Left renal pelvis (tissue), 4 donors: ENCODE measurements around the gene CTBP2. TPM values are rescaled to one million over a fixed set of nuclear protein-coding genes. Genes with fewer than 3 reads are reported as not detected.
"Not testable (repeated sequence)": the region's sequence is repeated elsewhere in the genome, so short reads cannot be mapped to it uniquely, and the experiment has no call there.

Experiments
- DNase-seq, 4 donors: peaks; one replicate each; pipeline ENCODE4 v3.0.0-alpha.2; 2013; ENCODE audit warnings: low read depth in 4 of 4, low spot score in 3 of 4
- polyA plus RNA-seq, 4 donors: library from polyadenylated mRNA; unstranded; fragments of 120-200 nt; gene quantifications; one replicate each; pipeline ENCODE4 v1.2.1, GENCODE V29; 2013; ENCODE audit not compliant: insufficient read length in 4 of 4

CTBP2 gene
- polyA plus RNA-seq, 4 donors, result 44.4 to 90.5 (median 87.6) TPM

DNA sequence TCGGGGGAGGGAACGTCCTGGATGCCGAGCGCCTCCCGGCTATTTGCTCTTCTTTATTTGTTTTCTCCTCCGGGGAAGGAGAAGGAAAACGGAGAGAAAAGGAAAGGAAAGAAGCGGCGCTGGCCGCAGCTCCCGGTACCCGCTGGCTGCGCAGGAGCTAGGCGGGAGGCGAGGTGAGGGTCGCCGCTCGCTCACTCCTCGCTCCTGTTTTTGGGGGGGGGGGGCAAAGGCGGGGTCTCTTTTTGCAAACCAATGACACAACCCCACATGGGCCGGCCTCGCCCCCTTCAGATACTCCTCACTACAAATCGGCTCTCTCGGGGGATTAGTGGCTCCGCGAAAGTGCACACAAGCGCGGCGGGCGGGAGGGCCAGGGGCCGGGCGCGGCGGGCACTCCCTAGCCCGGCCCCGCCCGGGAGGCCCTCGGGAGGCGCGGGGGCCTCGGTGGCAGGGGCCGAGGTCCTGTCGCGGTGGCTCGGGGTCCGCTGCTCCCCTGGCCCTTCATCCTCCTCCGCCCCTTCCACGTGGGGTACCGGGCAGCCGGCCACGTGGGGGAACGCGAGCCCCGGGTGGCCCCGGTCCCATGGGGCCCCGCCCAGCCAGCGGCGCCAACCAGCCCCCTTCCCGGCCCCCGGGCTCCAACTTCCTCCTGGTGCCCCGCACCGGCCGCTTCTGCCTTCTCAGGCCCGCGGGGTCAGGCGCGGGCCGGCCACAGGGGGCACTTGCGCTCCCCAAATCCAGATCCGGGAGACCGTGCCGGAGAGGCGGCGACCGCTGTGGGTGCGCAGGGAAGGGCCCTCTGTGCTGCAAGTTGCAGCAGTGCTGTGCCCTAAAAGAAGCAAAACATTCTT, 718 bp upstream of the CTBP2 start:
- peak in 1 of 4 donors; percentile 81 for DNase-seq

DNA sequence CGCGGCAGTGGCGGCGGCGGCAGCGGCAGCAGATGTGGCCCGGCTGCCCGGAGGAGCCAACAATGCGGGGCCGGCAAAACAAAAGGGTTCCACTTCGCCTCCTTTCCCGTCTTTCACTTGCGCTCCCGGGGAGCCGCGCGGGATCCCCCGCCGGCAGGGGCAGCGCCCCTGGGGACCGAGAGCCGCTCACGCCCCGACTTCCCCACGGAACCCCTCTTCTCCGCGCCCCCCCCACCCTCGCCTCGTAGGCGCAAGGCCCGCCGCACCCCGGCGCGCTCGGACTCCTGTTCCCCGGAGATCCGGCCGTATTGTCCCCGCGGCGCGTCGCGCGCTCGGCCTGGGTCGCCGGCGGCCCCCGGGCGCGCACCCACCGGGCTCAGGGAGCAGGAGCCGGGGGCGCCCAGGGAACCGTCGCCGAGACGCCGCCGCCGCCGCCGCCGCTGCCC, 854 bp downstream of the CTBP2 start:
- no peak for DNase-seq

DNA sequence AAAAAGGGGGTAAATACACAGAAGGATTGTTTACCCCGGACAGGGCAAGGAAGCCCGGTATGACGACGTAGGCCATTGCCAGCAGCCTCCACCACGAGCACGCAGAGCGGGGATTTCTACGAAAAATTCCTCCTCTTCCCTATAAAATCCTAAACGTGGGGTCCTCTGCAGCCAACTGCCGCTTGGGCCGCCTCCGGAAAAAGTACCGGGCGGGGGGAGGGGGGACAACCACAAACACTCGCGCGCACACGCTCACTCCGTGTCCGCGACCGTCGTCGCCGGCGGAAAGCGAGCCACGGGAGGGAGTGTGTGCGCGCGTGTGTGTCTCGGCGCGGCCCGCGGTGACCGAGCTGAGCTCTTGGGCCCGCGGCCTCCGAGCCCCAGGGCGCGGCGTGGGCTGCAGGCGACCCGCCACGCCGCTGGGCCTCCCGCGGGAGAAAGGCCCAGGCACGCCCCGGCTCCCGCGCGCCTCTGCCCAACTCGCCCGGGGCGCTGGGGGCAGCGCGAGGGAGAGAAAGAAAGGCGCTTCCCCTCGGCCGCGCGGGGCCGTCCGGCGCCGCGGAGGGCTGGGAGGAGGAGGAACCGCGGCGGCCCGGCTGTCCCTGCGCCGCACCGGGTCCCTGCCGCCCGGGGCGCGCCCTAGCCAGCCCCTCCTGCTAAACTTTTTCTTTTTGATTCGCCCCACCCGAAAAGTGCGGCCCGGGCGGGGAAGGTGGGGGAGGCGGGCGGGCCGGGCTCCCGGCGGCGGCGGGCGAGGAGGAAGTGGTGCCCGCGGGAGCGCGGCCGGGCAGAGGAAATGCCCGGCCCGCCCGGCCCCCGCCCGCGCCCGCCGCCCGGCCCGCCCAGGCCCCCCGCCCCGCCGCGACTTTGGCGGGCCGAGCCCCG, 1.5 kb downstream of the CTBP2 start:
- DNase-seq, result no peak

DNA sequence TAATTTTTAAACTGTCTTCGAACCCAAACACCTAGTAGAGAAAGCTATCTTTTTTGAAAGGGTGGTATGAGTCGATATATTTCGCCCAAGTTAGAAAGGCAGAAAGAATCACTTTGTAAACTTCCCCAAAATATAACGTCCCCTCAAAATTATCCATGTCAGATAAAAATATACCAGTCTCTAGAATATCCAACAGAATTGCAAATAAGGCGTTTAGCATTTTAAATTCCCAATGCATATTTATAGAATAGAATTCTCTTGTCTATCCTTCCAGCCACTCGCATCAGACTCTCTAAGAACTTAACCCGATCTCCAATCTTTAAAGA, 2.1 kb downstream of the CTBP2 start:
- DNase-seq, result no peak

DNA sequence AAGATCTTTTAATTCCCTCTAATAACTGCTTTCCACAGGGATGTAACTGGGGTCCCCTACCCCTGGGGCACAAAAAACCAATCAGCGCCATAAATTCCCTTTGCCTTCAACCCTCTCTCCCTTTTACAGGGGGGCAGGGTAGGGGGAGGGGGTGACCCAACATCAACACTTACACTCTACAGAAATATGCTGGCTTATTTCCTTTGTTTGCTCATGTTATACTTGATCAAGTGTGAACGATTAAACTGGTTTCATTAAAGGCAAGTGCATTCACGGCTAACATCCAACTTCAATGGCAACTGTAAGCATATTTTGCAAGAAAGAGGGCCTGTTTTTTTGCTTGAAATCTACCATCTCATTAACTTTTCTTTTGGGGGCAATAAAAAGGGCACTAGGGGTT, 2.9 kb downstream of the CTBP2 start:
- no peak for DNase-seq

DNA sequence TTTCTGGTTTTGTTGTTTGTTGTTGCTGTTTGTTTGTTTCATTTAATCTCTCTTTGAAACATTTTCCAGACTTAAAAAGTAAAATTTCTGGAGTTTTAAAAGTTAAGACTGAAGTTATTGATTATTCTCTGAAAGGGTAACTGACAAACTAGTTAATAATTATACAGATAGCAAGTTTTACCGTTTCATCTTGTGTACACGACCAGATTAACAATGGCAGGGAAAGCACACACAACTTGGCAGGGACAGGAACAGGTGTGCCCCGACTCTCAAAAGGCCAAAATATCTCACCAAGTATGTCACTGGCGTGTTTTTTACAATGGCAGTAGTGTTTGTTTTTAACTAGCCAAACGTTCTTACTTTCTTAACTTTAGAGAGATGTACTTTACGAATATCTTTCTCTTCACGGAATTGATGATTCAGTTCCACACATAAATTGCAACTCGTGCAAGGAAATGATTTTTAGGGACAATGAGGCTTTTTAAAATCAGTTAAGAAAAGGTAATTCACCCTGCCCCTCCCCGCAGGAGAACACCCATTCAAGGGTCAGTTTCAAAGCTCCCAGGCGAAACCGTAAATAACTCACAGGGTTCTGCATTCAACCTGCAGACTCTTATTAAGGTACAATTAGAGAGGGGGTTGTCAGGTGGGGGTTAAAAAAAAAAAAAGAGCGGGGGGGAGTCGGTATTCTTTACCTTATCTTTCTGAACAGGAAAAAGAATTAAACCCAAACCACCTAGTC, 3.5 kb downstream of the CTBP2 start:
- no peak for DNase-seq

DNA sequence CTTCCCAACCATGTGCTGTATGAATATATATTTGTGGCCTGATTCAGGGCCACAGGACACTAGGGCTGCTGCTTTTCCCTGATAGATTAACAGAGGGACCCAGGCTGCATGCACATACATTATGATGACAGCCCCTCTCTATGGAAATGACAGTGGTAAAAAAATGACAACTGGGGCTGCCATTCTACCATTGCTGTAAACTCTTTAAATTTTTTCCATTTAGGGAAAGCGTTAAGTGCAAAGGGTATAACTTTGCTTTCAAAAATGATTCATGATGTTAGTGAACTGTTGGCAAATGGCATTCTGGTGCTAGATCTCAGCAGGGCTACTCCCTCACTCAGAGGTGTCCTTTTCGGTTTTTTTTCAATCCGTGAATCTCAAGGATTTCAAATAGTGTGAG, 4.2 kb downstream of the CTBP2 start:
- DNase-seq, result no peak

DNA sequence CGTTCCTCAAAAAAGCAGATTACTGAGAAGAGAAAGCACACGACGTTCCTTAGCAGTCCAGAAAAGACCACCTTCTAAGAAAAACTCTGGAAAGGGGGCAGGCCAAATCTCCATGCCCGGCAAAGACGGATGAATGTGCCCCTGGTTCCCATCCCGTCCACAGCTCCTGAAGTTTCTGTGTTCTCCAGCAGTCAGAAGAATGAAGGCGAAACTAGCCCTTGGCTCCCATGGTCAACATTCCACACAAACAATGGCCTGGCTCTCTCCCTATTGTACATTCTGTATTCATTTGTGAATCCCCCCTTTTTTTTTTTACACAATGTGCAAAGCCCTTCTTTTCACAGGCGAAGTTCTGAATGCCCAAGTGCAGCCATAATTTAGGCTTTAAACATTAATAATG, 5.3 kb downstream of the CTBP2 start:
- no peak for DNase-seq

DNA sequence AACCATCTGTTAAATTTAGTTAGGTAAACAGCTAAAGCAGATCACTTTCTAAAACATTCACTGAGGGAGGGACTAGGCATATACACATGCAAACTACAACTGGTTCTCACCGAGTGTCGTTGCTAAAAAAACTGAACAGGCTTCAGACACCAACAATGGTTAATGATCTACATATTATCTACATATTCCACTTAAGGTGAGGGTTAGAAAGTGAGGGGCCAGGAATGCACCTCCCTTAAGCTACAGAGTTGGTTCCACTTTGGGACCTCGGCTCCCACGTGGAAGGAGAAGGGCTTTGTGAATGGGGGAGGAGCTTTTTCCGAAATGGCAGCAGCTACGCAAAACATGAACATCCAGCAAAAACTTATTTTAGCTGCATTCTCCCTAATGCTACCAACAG, 5.8 kb downstream of the CTBP2 start:
- DNase-seq, result no peak

DNA sequence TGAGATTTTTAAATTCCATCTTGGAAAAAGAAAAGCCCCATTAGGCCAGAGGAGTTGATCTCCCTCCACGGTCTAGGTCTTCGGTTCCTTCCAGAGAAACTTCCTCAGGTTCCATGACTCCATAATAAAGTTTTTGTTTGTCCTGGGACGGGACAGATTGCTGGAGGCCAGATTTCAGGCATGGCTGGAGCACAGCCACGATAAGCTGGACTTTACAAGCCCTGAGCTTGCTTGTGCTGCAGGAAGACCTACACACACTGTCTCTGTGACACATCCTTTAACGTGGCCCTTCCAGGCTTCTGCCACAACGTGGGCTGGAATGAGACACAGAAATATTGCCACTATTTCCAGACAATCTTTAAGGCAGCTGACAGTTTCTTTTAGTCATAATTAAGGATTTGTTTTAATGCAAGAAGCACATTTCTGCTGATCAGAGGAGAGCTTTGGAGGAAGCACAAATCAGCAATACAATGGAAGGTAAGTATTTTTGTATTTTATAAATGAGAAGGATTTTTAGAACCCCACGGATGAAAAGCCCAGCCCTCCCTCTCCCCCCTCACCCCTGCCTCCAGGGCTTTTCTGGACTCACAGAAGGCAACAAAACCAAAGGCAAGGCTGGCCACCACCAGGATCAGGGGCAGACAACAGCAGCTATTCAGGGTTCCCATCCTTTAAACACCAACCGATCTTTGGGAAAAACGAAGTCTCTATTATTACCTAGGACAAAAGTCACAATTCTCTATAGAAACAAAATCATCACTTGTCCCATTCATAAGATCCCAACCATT, 6.5 kb downstream of the CTBP2 start:
- no peak for DNase-seq

DNA sequence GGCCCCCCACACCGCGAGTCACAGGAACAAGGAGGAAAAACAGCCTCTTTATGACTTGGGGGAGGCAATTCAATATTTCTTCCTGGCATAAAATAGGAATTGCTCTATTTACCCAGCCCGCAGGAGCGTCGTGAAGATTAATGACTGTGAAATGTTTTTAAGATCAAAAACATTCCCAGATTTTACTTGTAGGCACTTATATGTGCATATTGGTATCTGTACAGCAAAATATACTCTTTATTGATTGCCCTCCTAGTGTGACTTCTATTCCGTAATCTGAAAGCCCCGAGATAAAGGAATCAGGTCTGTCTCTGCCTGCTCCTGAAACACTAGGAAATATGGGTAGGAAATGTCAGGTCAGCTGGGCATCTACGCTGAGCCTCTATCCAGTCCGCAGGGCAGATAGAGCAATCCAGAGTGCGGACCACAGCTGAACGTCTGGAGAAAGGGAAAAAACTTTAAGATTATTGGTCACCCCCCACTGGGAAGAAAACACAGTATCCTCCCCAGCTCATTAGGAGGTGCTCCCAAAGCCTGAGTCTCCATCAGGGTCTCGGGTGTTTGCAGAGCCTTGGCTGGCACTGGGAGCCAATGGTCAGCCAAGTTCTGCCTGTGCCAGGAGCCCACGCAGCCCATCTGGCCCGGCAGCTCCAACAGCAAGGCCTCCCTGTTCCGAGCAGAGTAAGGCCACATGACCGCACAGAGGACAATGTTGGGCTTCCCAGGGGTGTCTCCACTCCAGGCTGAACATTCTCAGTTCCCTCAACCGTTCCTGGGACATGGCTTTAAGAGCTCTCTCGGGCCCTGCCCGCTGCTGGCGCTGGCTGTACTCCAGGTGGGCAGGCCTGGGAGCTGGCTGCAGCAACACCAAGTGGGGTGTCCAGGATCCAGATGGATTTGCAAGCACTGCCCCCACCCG, 7.7 kb downstream of the CTBP2 start:
- no peak for DNase-seq

DNA sequence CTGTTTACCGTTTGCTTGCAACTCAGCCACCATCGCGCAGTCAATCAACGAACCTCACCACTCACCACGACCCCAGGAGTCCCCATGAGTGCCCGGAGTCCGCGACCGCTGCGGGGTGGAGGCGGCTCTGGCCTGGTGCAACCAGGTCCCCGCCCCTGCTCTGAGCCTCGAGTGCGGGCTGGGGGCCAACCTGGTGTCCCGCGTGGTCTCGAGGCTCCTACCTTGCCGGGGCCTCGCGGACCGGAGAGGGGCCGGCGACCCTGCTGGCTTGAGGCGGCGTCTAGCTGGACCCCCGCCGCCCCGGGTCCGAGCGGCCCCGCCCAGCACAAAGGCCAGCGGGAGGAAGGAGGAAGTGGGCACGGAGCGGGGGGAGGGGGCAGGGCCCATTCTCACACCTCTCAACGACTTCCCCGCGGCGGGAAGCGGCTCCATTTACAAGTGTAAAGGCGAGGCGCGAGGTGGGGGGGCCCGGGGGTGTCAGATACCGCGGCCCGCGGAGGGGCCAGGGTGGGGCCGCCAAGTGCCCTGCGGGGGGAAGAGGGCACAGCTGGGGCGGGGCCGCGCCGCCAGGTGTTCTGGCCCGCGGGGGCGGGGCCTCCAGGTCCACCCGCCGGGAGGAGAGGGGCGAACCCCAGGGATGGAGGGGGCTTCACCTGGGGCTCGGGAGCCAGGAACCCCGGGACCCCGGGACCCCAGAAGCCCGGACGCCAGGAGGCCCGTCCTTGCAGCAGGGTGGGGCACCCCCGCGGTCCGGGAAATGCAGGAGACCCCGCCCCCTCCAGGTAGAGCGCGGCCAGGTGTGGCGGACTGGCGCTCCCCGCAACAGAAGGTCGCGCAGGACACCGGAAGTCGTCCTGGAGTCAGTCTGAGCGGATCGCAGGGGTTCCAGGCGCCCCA, 8.6 kb downstream of the CTBP2 start:
- DNase-seq, result no peak

DNA sequence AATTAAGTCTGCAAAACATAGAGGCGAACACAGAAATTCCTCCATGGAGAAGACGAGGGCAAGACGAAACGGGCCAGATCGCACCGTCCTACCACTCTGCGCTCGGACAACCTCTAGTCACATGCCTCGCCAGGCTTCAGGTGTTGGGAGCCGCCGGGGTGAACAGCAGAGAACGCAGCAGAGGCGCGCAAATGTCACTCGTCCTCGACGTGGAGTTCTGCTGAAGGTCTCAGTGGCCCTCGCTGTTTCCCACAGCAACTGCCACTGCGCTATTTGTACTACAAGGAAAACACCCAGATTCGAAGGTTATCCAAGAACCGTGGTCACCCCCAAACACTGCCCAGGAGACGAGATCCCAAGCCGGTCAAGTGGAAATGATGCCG, 9.2 kb downstream of the CTBP2 start:
- no peak for DNase-seq

DNA sequence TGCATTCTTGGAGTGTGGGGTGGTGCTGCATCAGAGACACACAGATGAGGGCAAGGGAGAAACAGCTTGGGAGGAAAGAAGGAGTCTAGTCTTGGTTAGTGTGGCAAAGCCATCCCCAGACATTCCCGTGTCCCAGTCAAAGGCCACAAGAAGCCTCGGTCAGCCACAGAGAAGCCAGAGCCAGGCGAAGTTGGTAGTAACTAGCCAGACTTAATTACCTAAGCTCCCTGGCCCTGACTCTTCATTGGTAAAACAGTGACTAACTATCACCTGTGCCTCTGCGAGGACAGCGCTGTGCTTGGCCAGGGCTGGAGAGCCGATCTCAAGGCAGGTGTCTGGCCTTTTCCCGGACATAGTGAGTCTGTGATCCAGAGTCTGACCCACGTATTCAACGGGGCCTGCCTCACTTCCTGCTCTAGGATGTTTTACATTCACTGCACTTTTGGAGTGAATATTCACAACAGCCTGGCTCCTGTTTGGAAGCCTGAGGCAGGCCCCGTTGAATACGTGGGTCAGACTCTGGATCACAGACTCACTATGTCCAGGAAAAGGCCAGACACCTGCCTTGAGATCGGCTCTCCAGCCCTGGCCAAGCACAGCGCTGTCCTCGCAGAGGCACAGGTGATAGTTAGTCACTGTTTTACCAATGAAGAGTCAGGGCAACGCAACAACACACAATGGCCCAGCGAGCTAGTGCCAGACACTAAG, 9.8 kb downstream of the CTBP2 start:
- DNase-seq, result not testable (repeated sequence)

DNA sequence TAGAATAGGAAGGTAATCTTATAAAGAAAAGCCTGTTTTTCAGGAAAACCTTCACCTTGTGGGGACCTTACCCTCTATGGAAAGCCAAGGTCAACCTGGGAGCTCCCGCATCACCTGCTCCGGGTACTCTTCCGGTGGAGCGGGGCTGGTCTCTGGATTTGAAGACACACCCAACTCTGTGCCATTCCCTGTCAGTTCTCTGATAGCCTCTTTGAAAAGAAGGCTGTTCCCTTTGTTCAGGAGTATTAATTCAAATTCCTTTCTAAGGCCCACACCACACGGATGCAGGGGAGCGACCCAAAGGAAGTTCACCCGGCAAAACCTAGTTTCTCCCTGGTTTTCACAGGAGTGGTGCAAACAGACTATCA, 10.7 kb downstream of the CTBP2 start:
- DNase-seq, result no peak

DNA sequence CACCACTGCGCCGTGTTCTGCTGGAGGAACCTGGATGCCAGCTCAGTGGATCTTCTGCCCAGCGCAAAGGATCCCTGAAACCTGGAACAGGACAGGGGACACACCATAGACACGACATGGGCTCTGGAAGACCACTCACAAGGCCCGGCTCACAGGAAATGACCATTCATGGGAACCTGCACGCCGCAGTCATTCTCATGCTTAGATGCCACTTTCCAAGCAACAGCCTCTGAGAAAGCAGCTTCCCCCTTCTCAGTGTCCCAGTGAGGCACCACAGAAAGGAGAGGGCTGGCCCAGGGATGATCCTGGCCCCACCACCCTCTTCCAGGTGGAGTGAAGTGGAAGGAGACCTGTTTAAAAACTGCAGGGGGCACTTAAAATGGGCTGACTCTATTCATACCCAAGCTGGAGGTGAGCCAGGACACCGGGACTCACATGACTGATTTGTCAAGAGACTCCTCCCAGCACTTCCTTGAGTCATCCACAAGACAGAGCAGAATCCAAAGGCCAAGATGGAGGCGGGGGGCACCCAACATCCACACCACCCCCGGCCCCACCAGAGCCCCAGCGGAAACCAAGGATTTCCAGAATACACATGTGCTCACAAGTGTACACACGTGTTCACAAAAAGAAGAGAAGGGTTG, 11.2 kb downstream of the CTBP2 start:
- DNase-seq, result no peak

DNA sequence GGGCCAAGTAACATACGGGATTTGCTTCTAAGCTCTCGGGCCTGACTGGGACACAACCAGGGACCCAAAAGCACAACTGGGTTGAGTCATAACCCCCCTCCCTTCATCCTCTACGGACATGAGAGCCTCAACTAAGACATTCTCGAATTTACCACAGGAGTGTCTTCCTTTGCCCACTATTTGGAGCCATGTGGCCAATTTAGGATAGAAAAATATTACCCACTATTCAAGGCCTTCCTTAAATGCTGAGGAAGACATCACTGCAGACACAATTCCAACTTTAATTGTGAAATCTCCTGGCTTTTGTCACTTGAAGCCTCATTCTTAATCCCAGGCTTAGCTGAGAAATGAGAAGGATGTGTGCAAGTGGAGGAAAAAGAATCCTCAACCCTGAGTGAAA, 11.8 kb downstream of the CTBP2 start:
- no peak for DNase-seq
